ENCODE data around the gene CACNG1. TPM values are rescaled to one million over a fixed set of nuclear protein-coding genes. Genes with fewer than 3 reads are reported as not detected.

CACNG1 gene
- total RNA-seq, 2 experiments from 2014 or later, result not detected

GRCh38 chr17:67020293-67020766 lies 24.0 kb upstream of the CACNG1 start:
- Histone ChIP-seq H3K9me3 (ENCODE audit: low read length) (no peaks in the 10 kb centered on the region), H3K9me2 (ENCODE audit: insufficient read depth, low read length) (no peaks in the 10 kb centered on the region), H3K4me3 (ENCODE audit: low read depth, low read length, poor library complexity, severe bottlenecking) (no peak overlapping the region), H4K20me1 (ENCODE audit: insufficient read depth, low read length) (no peaks in the 10 kb centered on the region), H3K79me2 (ENCODE audit: insufficient read depth, low read depth, low read length) (no peaks in the 10 kb centered on the region), H2AFZ (ENCODE audit: low read length) (no peak overlapping the region), H3K27ac (ENCODE audit: low read depth, low read length, poor library complexity, severe bottlenecking) (no peak overlapping the region), H3K36me3 (ENCODE audit: insufficient read depth, low read length) (no peaks in the 10 kb centered on the region), H3K4me2 (ENCODE audit: low read length) (no peak overlapping the region), H3K4me1 (ENCODE audit: insufficient read depth, low read length, poor library complexity, severe bottlenecking) (no peaks in the 10 kb centered on the region)
- ChIA-PET POLR2A (no interaction called here), CTCF (ENCODE audit: unreplicated experiment) (interaction anchor here (0.6 kb wide), 1 partner anchor 21 kb away, joined by 3 read pairs; no protein-coding TSS in a partner anchor)
- no peak for DNase-seq (ENCODE audit: low spot score)
- TF ChIP-seq EZH2phosphoT487 (IDR thresholded peaks at IDR 0.05; ENCODE audit: borderline replicate concordance, low read depth, low read length) (no peak), CTCF (conservative IDR thresholded peaks at IDR 0.05; ENCODE audit: low read length) (no peak)
- no TSS peak for BruUV-seq (replicated peaks)
- intact Hi-C loops (cut with micrococcal nuclease; ENCODE audit: unreplicated experiment), result no loop called here

- no peaks in the 10 kb centered on the region for H3K9me3 ChIP-seq (ENCODE audit: low read length)
- H2AFZ ChIP-seq (ENCODE audit: low read length), result no peak overlapping the region
- TF ChIP-seq EZH2phosphoT487 (IDR thresholded peaks at IDR 0.05; ENCODE audit: borderline replicate concordance, low read depth, low read length), result no peak
- no peak for TF ChIP-seq CTCF (conservative IDR thresholded peaks at IDR 0.05; ENCODE audit: low read length)
- no peaks in the 10 kb centered on the region for H3K4me1 ChIP-seq (ENCODE audit: insufficient read depth, low read length, poor library complexity, severe bottlenecking)
- H4K20me1 ChIP-seq (ENCODE audit: insufficient read depth, low read length), result no peaks in the 10 kb centered on the region
- no peak overlapping the region for H3K4me2 ChIP-seq (ENCODE audit: low read length)
- ChIA-PET CTCF (ENCODE audit: unreplicated experiment) (no interaction called here), POLR2A (interaction anchor here (0.6 kb wide), 1 partner anchor 177 kb away, joined by 3 read pairs; no protein-coding TSS in a partner anchor)
- no peak for DNase-seq (ENCODE audit: low spot score)
- H3K4me3 ChIP-seq (ENCODE audit: low read depth, low read length, poor library complexity, severe bottlenecking), result no peak overlapping the region
- no peak overlapping the region for H3K27ac ChIP-seq (ENCODE audit: low read depth, low read length, poor library complexity, severe bottlenecking)
- no peaks in the 10 kb centered on the region for H3K36me3 ChIP-seq (ENCODE audit: insufficient read depth, low read length)
- no peaks in the 10 kb centered on the region for H3K9me2 ChIP-seq (ENCODE audit: insufficient read depth, low read length)
- H3K79me2 ChIP-seq (ENCODE audit: insufficient read depth, low read depth, low read length), result no peaks in the 10 kb centered on the region
- BruUV-seq (replicated peaks), result no TSS peak
- intact Hi-C loops (cut with micrococcal nuclease; ENCODE audit: unreplicated experiment), result no loop called here
Observed at GRCh38 chr17:67021196-67021595, 23.2 kb upstream of the CACNG1 start.

GRCh38 chr17:67021743-67022450 lies 22.5 kb upstream of the CACNG1 start:
- no peaks in the 10 kb centered on the region for H3K9me2 ChIP-seq (ENCODE audit: insufficient read depth, low read length)
- no peaks in the 10 kb centered on the region for H3K79me2 ChIP-seq (ENCODE audit: insufficient read depth, low read depth, low read length)
- no peak for DNase-seq (ENCODE audit: low spot score)
- H4K20me1 ChIP-seq (ENCODE audit: insufficient read depth, low read length), result no peaks in the 10 kb centered on the region
- H3K27ac ChIP-seq (ENCODE audit: low read depth, low read length, poor library complexity, severe bottlenecking), result no peak overlapping the region
- CTCF ChIA-PET (ENCODE audit: unreplicated experiment), result no interaction called here
- POLR2A ChIA-PET, result interaction anchor here (0.6 kb wide), 1 partner anchor 178 kb away, joined by 3 read pairs; no protein-coding TSS in a partner anchor
- H3K4me3 ChIP-seq (ENCODE audit: low read depth, low read length, poor library complexity, severe bottlenecking), result no peak overlapping the region
- BruUV-seq (replicated peaks), result no TSS peak
- H3K4me2 ChIP-seq (ENCODE audit: low read length), result no peak overlapping the region
- no peaks in the 10 kb centered on the region for H3K4me1 ChIP-seq (ENCODE audit: insufficient read depth, low read length, poor library complexity, severe bottlenecking)
- no peak for TF ChIP-seq CTCF (conservative IDR thresholded peaks at IDR 0.05; ENCODE audit: low read length)
- TF ChIP-seq EZH2phosphoT487 (IDR thresholded peaks at IDR 0.05; ENCODE audit: borderline replicate concordance, low read depth, low read length), result no peak
- no peaks in the 10 kb centered on the region for H3K9me3 ChIP-seq (ENCODE audit: low read length)
- intact Hi-C loops (cut with micrococcal nuclease; ENCODE audit: unreplicated experiment), result no loop called here
- H2AFZ ChIP-seq (ENCODE audit: low read length), result no peak overlapping the region
- no peaks in the 10 kb centered on the region for H3K36me3 ChIP-seq (ENCODE audit: insufficient read depth, low read length)

Measured in OCI-LY7 (cell line).